HTERT RPE-1 (cell line): ENCODE measurements around the gene HM13.
"Not testable (repeated sequence)": the region's sequence is repeated elsewhere in the genome, so short reads cannot be mapped to it uniquely, and the experiment has no call there.

Experiments used
- in situ Hi-C: fragments of 300-500 bp; cut with MboI; formaldehyde crosslinking; loops from 4 replicates; pipeline ENCODE4 v1.14.3; 2020; ENCODE audit warnings: low sequenced_read_pairs

HM13 gene

DNA sequence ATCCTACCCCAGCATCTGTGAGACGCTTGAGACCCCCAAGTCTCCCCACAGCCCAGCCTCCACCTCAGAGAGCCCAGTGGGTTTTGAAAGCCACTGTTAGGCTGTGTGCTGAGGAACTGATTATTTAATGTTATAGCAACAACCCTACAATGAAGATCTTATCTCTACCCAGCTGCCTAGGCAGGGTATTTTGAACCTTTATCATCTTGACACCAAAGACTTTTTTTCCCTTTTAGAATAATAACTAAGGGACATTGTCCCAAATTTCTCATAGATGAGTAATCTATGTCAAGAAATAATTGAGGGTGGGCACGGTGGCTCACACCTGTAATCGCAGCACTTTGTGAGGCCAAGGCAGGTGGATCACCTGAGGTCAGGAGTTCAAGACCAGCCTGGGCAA is 26.2 kb downstream of the HM13 start:
- in situ Hi-C loops = no loop called here

DNA sequence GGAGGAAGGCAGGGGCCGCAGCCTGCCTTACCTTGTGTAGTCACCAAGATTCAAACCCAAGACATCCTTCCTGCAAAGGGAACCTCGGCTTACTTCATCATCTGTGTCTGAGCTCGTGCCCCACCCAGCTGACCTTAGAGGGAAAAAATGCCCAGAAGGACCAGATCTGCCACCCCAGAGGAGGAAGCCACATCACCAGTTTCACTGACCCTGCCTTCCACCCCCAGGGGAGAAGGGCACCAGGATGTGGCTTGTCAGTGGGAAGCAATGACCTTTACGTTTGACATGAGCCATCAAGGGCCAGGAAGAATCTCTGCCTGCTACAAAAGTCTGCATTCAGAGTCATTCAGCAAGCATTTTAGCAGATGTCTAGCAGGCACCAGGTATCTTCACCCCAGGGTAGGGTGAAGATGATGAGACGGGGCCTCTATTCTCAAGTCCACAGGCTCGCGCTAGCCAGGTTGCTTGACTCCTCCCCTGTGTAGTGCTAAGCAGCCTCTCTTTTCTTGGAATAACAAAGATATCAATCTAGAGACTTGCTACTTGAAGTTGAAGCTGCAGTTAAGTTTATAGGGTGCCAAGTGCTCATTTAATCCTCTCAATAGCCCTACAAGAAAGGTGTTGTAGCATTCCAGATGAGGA is 28.1 kb downstream of the HM13 start:
- in situ Hi-C loops = no loop called here

- in situ Hi-C loops = no loop called here
These were observed 28.7 kb downstream of the HM13 start for GRCh38 chr20:31542963-31543362.

- in situ Hi-C loops = no loop called here
These were observed 29.8 kb downstream of the HM13 start for GRCh38 chr20:31543966-31544598.

DNA sequence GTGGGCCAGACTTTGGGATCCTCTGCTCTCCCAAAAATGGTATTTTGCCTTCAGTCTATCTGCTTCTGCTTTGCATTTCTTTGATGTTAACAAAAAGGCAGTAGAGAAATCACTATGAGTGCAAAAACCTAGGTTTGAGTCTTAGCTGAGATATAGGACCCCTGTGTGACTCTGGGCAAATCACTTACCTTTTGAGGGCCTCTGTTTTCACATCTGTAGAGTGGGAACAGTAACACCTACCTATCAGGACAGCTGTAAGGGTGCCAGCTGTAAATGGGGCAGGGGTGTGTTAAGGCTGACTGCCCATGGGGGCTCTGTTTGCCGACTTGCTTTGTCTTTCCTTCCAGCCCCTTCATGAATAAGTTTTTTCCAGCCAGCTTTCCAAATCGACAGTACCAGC is 30.4 kb downstream of the HM13 start:
- in situ Hi-C loops = no loop called here

DNA sequence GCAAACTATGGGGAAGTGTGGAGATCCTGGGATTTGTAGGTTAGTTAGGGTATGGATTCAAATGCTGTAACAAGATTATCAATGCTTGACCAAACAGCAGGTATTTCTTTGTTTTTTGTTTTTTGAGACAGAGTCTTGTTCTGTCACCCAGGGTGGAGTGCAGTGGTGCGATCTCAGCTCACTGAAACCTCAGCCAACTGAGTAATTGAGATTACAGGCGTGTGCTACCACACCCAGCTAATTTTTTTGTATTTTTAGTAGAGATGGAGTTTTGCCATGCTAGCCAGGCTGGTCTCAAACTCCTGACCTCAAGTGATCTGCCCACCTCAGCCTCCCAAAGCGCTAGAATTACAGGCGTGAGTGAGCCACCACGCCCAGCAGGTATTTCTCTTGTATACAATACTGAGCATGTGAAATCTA is 31.4 kb downstream of the HM13 start:
- in situ Hi-C loops = not testable (repeated sequence)

DNA sequence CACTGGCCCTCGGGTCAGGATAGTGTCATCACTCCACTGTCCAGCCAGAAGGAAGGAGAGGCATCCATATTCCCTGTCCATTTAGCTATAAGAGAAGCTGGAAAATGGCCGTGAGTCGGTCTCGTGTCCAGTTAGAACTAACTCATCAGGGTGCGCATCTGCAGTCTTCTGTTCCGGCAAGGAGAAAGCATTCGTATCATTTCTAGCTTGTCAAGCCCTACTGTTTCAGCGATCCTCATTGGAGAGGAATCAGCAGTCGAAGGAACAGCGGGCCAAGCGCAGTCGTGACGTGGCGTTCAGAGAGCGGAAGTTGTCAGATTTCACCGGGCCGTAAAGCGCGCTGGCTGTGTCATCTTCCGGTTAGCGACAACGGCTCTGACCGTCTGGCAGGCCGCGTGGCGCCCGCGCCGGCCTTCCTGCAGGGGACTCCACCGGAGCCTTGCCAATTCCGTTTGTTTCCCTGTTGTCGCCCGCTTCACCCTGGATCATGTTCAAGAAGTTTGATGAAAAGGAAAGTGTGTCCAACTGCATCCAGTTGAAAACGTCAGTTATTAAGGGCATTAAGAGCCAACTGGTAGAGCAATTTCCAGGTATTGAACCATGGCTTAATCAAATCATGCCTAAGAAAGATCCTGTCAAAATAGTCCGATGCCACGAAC is 32.9 kb downstream of the HM13 start:
- in situ Hi-C loops = no loop called here

- in situ Hi-C loops = no loop called here
These were observed 33.6 kb downstream of the HM13 start for GRCh38 chr20:31547720-31548298.

- in situ Hi-C loops = no loop called here
These were observed 34.7 kb downstream of the HM13 start for GRCh38 chr20:31548820-31549512.

GRCh38 chr20:31549513-31549880 is 35.3 kb downstream of the HM13 start:
- in situ Hi-C loops = no loop called here

GRCh38 chr20:31550099-31550498 is 35.9 kb downstream of the HM13 start:
- in situ Hi-C loops = no loop called here

DNA sequence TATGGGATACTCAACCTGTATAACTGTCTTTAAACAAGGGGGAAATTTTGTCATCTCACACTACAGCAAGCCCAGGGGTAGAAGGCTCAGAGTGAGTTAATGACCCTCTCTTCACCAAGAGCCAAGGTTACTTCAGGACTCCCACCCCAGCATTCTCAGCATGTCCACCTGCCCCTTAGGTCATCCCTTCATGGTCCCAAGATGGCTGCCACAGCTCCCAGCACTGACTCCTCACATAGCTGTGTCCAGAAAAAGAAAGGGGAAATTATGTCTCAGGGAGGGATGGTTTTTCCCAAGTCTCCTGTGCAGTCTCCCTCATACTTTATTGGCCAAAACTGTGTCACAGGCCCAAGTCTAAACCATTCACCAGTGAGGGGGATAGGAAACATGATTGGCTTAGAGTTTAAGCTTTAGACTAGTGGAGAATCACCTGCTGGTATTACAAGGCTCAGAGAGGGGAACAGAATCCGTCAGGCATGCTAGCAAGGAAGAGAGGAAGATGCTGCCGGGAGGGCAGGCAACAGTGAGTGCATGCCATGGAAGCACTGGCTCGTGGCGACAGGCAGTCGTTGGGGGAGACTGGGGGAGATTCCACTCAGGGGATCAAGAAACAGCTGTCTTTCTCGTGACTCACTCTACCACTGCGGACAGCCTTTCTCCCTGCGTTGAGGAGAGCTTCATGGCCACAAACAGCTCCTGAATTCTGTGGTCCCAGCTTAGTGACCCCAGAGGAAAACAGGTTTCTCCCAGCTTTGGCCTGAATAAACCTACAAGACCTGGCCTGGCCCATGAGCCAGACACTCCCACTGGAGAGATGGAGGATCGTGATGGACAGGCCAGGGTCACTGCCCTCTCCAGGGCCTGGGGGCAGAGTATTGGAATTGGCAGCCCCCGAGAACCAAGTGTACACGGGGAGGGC is 37.2 kb downstream of the HM13 start:
- in situ Hi-C loops = no loop called here

GRCh38 chr20:31555203-31555775 is 41.0 kb downstream of the HM13 start:
- in situ Hi-C loops = no loop called here

GRCh38 chr20:31559704-31560093 is 45.5 kb downstream of the HM13 start:
- in situ Hi-C loops = no loop called here

DNA sequence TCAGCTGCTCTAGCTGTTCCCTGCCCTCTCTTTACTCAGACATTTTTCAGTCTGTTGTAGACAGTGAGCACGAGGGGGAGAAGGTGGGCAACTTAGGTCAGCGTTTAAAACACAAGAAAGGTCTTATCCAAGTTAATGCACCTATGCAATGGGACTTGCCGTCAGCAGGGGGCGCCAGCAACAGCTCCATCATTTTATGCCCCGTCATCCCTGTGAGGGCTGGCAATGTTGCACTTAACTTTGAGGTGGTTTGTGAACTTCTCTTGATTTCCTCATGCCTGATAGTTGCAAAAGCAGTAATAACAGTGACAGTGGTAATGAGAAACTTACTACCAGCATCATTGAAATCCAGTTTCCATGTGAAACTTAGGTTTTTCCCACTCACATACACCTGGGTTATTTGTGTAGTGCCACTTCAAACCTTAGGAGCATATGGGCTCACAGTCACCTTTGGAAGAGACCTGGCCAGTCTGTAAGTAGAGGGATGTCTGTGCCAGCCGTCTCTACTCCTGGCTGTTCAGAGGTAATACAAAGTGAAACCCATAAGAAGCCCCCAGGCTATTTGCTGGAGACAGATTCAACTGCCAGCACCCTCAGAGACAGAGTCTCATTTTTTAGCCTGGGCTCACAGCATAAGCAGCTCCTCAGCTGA is 46.0 kb downstream of the HM13 start:
- in situ Hi-C loops = no loop called here

DNA sequence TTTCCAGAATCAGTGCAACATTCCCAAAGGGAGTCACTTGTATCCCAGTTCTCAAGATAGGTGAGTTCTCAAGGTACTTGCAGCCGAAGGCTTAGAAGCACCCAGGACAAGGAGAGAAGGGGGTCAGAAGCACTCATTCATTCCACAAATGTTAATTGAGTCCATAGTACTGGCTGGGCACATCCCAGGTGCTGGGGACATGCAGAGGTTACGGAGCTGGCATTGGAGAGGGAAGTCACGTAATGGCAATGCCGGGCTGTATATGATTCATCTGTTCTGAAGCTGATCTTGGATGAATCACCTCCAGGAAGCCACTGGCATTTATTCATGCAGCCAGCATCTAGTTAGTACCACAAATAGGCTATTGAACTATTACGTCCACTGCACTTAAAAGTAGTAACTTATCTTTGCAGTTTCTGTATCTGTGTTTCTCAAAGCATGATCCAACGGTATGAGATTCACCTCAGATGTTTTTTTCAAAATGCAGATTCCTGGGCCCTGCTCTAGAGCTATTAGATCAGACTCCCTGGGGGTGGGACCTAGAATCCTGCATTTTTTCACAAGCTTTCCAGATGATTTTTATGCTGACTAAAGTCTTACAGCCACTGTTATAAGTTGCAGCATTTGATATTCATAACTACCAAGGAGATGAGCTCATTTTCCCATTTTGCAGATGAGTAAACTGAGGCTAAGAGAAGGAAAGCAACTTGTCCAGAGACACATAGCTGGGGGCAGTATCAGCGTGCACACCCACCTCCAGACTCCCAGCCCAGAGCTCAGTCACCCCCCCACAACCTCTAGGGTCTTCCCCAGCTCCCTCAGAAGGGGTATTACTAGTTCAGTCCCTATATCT is 46.7 kb downstream of the HM13 start:
- in situ Hi-C loops = no loop called here

DNA sequence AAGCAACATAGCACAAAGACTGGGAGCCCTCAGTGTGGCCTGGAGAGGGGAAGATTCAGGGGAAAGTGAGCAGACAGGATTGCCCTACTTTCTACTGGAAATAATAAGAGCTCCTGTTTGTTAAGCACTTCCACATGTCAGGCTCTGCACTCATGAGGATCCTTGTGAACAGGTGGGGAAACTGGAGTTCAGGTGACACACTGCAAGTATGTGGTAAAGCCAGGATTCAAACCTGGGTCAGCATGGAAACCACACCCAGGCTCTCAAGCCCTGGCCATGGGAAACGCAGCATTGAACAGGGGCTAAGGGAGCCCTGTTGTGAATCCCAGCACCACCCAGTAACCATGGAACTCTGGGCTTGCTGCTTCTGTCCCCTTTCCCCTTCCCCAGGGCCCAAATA is 48.0 kb downstream of the HM13 start:
- in situ Hi-C loops = no loop called here

- in situ Hi-C loops = no loop called here
These were observed 50.0 kb downstream of the HM13 start for GRCh38 chr20:31564284-31564683.
